Panc1 (cell line): ENCODE results near the gene RC3H1. TPM values are rescaled to one million over a fixed set of nuclear protein-coding genes. Genes with fewer than 3 reads are reported as not detected.
A peak's percentile ranks its signal among the peaks of the same experiment; 100 is the strongest.

Experiments used
- ATAC-seq: fragments of 200-7000 bp; cut with Tn5 transposase; 2 replicates; pipeline ENCODE4 v1.9.1; 2020; ENCODE audit warnings: mild to moderate bottlenecking, moderate library complexity
- Bru-seq: library from RNA; stranded (reverse); fragments of 400-500 nt; gene quantifications from one replicate; lab custom pipeline; 2021; lab: Mats Ljungman, UMichigan
- BruChase-seq, 2 experiments: library from RNA; stranded (reverse); fragments of 400-500 nt; gene quantifications; one replicate each; lab custom pipeline; 2021; lab: Mats Ljungman, UMichigan
- BruUV-seq: library from RNA; stranded (reverse); fragments of 400-500 nt; replicated peaks from 2 replicates; lab custom pipeline; 2021; lab: Mats Ljungman, UMichigan
- CTCF ChIA-PET: fragments of 300-600 bp; sonication (Branson Sonifier 250); formaldehyde crosslinking; loops from one replicate; lab custom pipeline; 2022; ENCODE audit warnings: antibody characterized with exemption; lab: Charles Lee
- POLR2A ChIA-PET: fragments of 300-600 bp; sonication (Branson Sonifier 250); formaldehyde crosslinking; loops from one replicate; lab custom pipeline; 2022; ENCODE audit warnings: antibody characterized with exemption; lab: Charles Lee
- DNase-seq: peaks from one replicate; pipeline ENCODE4 v3.0.0-alpha.2; 2010; ENCODE audit warnings: low read depth, low spot score
- H3K27ac ChIP-seq: 2 replicates; pipeline ENCODE4 v1.5.1; 2011; ENCODE audit warnings: mild to moderate bottlenecking, low read length, inconsistent platforms
- H3K27me3 ChIP-seq: fragments of 200-500 bp; sonication (Bioruptor generic); 2 replicates; pipeline ENCODE4 v1.6.0; 2014; ENCODE audit warnings: low read length, inconsistent platforms; ENCODE audit not compliant: control insufficient read depth, insufficient read depth
- H3K36me3 ChIP-seq: fragments of 200-500 bp; sonication (Bioruptor generic); 2 replicates; pipeline ENCODE4 v1.5.1; 2014; ENCODE audit warnings: inconsistent platforms, mild to moderate bottlenecking, low read length, moderate library complexity; ENCODE audit not compliant: control insufficient read depth, insufficient read depth
- H3K4me1 ChIP-seq: 2 replicates; pipeline ENCODE4 v1.5.1; 2011; ENCODE audit warnings: inconsistent platforms, mild to moderate bottlenecking, low read length, moderate library complexity; ENCODE audit not compliant: control insufficient read depth, insufficient read depth
- H3K4me3 ChIP-seq, 2 experiments: 2 replicates each; pipeline ENCODE4 v1.5.1; 2011 to 2012; ENCODE audit warnings: low read depth in 2 of 2, low read length in 2 of 2, mild to moderate bottlenecking in 2 of 2, inconsistent platforms in 1 of 2, moderate library complexity in 1 of 2
- H3K9me3 ChIP-seq: fragments of 200-500 bp; sonication (Bioruptor generic); 2 replicates; pipeline ENCODE4 v1.5.1; 2014; ENCODE audit warnings: low read depth, mild to moderate bottlenecking, inconsistent platforms, low read length, moderate library complexity; ENCODE audit not compliant: control insufficient read depth, insufficient read depth
- CTCF ChIP-seq: fragments of 450-650 bp; IDR thresholded peaks from 2 replicates; pipeline ENCODE4 v1.5.1; 2017; ENCODE audit warnings: mild to moderate bottlenecking
- POLR2AphosphoS5 ChIP-seq: IDR thresholded peaks from 2 replicates; pipeline ENCODE4 v1.6.1; 2012; ENCODE audit warnings: mild to moderate bottlenecking, low read depth, low read length, moderate library complexity
- REST ChIP-seq, 2 experiments: IDR thresholded peaks; 2 replicates each; pipeline ENCODE4 v1.6.1; 2011 to 2012; ENCODE audit warnings: low read depth in 2 of 2, control low read depth in 1 of 2, low read length in 1 of 2, mild to moderate bottlenecking in 1 of 2, moderate library complexity in 1 of 2; ENCODE audit not compliant: insufficient read depth in 1 of 2
- SIN3A ChIP-seq: IDR thresholded peaks from 2 replicates; pipeline ENCODE4 v1.6.1; 2012; ENCODE audit warnings: low read depth, mild to moderate bottlenecking, low read length, moderate library complexity, borderline replicate concordance; ENCODE audit not compliant: insufficient read depth
- TCF7L2 ChIP-seq: IDR thresholded peaks from 2 replicates; pipeline ENCODE4 v1.6.1; 2011; ENCODE audit warnings: mild to moderate bottlenecking, low read depth, low read length, inconsistent platforms
- in situ Hi-C: cut with HindIII; loops from 2 replicates; pipeline ENCODE4 v1.10.0; 2016; ENCODE audit warnings: low sequenced_read_pairs, low pct_unique_long_range_greater_than_20kb
- intact Hi-C: fragments of 100-400 bp; cut with micrococcal nuclease; formaldehyde crosslinking; loops from one replicate; pipeline ENCODE4 v1.10.0; 2022; ENCODE audit not compliant: unreplicated experiment
- long read RNA-seq: library from polyadenylated mRNA; unstranded; transcript quantifications from one replicate; pipeline ENCODE4 v2.0.0, GENCODE V29; 2021; ENCODE audit not compliant: unreplicated experiment
- polyA plus RNA-seq: library from polyadenylated mRNA; unstranded; fragments of >200 nt; gene quantifications from one replicate; pipeline ENCODE4 v1.2.1, GENCODE V29; 2012; ENCODE audit warnings: missing spikeins; ENCODE audit not compliant: insufficient read length
- total RNA-seq: library from RNA; stranded (reverse); gene quantifications from one replicate; pipeline ENCODE4 v1.2.1, GENCODE V29; 2021; ENCODE audit not compliant: unreplicated experiment

RC3H1 gene
- total RNA-seq (21.4 TPM), Bru-seq, nascent RNA (percentile 87 among the genes with signal in this experiment), BruChase-seq, experiment 1, labeled RNA remaining after a 2-hour chase (percentile 90 among the genes with signal in this experiment), BruChase-seq, experiment 2, labeled RNA remaining after a 6-hour chase (percentile 87 among the genes with signal in this experiment)
- polyA plus RNA-seq = 1.7 TPM
- long read RNA-seq, full-length matches to known transcripts = 3 of 39 reads
- long read RNA-seq, partial matches to known transcripts = 22 of 39 reads
- long read RNA-seq, other reads (novel, unspliced or antisense) = 14 of 39 reads

GRCh38 chr1:174022080-174022975, at the start of gene RC3H1:
Gene RC3H1 (minus strand): TSS chr1:174022357. CDS start chr1:173992985, 29,372 bp downstream.
- ChIA-PET CTCF (interaction anchor here (0.6 kb wide), 1 partner anchor 131 kb away, joined by 4 read pairs; no protein-coding TSS in a partner anchor), POLR2A (interaction anchor here (0.7 kb wide), 1 partner anchor 15 kb away, joined by 3 read pairs; no protein-coding TSS in a partner anchor)
- peak within 1 kb of the TSS; percentile 99 for H3K27ac ChIP-seq
- H3K36me3 ChIP-seq = peaks cover 12% of the 10 kb centered on the region
- no peaks in the 10 kb centered on the region for H3K27me3 ChIP-seq
- in situ Hi-C loops (no loop called here), intact Hi-C loops (no loop called here)
- ATAC-seq (peak; percentile 95), DNase-seq (no peak)
- TF ChIP-seq SIN3A (peak; percentile 47; the same call in 1 of the 2 replicates), POLR2AphosphoS5 (peak; percentile 88), REST (IDR thresholded peaks at IDR 0.05; ENCODE audit: insufficient read depth in 1 of 2, low read depth in 2 of 2, low read length in 1 of 2) (no peak), CTCF (no peak), TCF7L2 (no peak)
- no peaks in the 10 kb centered on the region for H3K9me3 ChIP-seq
- peaks cover 33% of the 10 kb centered on the region for H3K4me1 ChIP-seq
- H3K4me3 ChIP-seq = peak within 1 kb of the TSS; percentile 83 to 92
- TSS peak; percentile 99 for BruUV-seq

GRCh38 chr1:174070614-174071013, 48.5 kb upstream of the RC3H1 start:
- no peak for ATAC-seq
- Histone ChIP-seq H3K27me3 (no peaks in the 10 kb centered on the region), H3K36me3 (no peaks in the 10 kb centered on the region), H3K27ac (no peak overlapping the region), H3K4me1 (no peaks in the 10 kb centered on the region), H3K9me3 (no peaks in the 10 kb centered on the region), H3K4me3 (no peak overlapping the region)
- ChIA-PET CTCF (no interaction called here), POLR2A (no interaction called here)
- no TSS peak for BruUV-seq
- intact Hi-C loops (no loop called here), in situ Hi-C loops (no loop called here)
- no peak for TF ChIP-seq SIN3A
- no peak for TF ChIP-seq POLR2AphosphoS5
- no peak for TF ChIP-seq REST (IDR thresholded peaks at IDR 0.05; ENCODE audit: insufficient read depth in 1 of 2, low read depth in 2 of 2, low read length in 1 of 2)
- TF ChIP-seq TCF7L2 = no peak
- no peak for TF ChIP-seq CTCF
- DNase-seq = no peak
